Keratinocyte (primary cell): ENCODE data around the gene KCNJ6. TPM values are rescaled to one million over a fixed set of nuclear protein-coding genes. Genes with fewer than 3 reads are reported as not detected.

Experiments
- DNase-seq: peaks from one replicate; pipeline ENCODE4 v3.0.0-alpha.2; 2011; ENCODE audit warnings: low read depth, missing footprints, low spot score
- FAIRE-seq: peaks from 2 replicates; lab custom pipeline; 2011; peaks lifted over from hg19 to GRCh38; lab: Jason Lieb, UNC
- H2AFZ ChIP-seq: 2 replicates; pipeline ENCODE4 v1.6.0; 2012; ENCODE audit warnings: low read length, control low read depth, inconsistent platforms; ENCODE audit not compliant: control insufficient read depth
- H3K27ac ChIP-seq: 2 replicates; pipeline ENCODE4 v1.5.1; 2011; ENCODE audit warnings: low read length; ENCODE audit not compliant: control insufficient read depth, insufficient read depth
- H3K27me3 ChIP-seq: 3 replicates; pipeline ENCODE4 v1.6.0; 2011; ENCODE audit warnings: low read length; ENCODE audit not compliant: control insufficient read depth, insufficient read depth; ENCODE audit errors: extremely low read depth
- H3K36me3 ChIP-seq, 2 experiments: 2 replicates in 1 of 2; 3 replicates in 1 of 2; pipeline ENCODE4 v1.5.1; 2011; ENCODE audit warnings: low read length in 2 of 2, mild to moderate bottlenecking in 1 of 2; ENCODE audit not compliant: control insufficient read depth in 2 of 2, insufficient read depth in 2 of 2; ENCODE audit errors: extremely low read depth in 1 of 2
- H3K4me1 ChIP-seq: 3 replicates; pipeline ENCODE4 v1.5.1; 2011; ENCODE audit warnings: low read length; ENCODE audit not compliant: control insufficient read depth, insufficient read depth; ENCODE audit errors: extremely low read depth
- H3K4me2 ChIP-seq: 3 replicates; pipeline ENCODE4 v1.6.0; 2011; ENCODE audit warnings: low read depth, low read length; ENCODE audit not compliant: control insufficient read depth, insufficient read depth; ENCODE audit errors: extremely low read depth
- H3K4me3 ChIP-seq, 3 experiments: fragments of 200-600 bp in 1 of 3; sonication (generic) in 1 of 3; 2 replicates in 2 of 3; 3 replicates in 1 of 3; pipeline ENCODE4 v1.5.1; 2011 to 2016; ENCODE audit warnings: low read length in 3 of 3, mild to moderate bottlenecking in 3 of 3, control low read depth in 2 of 3, inconsistent platforms in 1 of 3, low read depth in 1 of 3, mixed read lengths in 1 of 3, mixed run types in 1 of 3, moderate library complexity in 1 of 3; ENCODE audit not compliant: control insufficient read depth in 2 of 3, insufficient read depth in 2 of 3; ENCODE audit errors: extremely low read depth in 1 of 3
- H3K79me2 ChIP-seq: 2 replicates; pipeline ENCODE4 v1.6.0; 2012; ENCODE audit warnings: low read length; ENCODE audit not compliant: control insufficient read depth, insufficient read depth
- H3K9ac ChIP-seq: 3 replicates; pipeline ENCODE4 v1.6.0; 2011; ENCODE audit warnings: low read length; ENCODE audit not compliant: control insufficient read depth, insufficient read depth; ENCODE audit errors: extremely low read depth
- H3K9me1 ChIP-seq: 3 replicates; pipeline ENCODE4 v1.6.0; 2011; ENCODE audit warnings: low read length; ENCODE audit not compliant: control insufficient read depth, insufficient read depth; ENCODE audit errors: extremely low read depth
- H3K9me3 ChIP-seq: 2 replicates; pipeline ENCODE4 v1.5.1; 2012; ENCODE audit warnings: low read depth, low read length; ENCODE audit not compliant: control insufficient read depth
- H4K20me1 ChIP-seq: 3 replicates; pipeline ENCODE4 v1.6.0; 2011; ENCODE audit warnings: low read length; ENCODE audit not compliant: control insufficient read depth, insufficient read depth; ENCODE audit errors: extremely low read depth
- CTCF ChIP-seq, 3 experiments: IDR thresholded peaks in 1 of 3; conservative IDR thresholded peaks in 1 of 3; optimal IDR thresholded peaks in 1 of 3; 2 replicates in 2 of 3; 3 replicates in 1 of 3; pipeline versions ENCODE3 to v1.5.1; 2011; ENCODE audit warnings: low read length in 3 of 3, mild to moderate bottlenecking in 3 of 3, moderate library complexity in 2 of 3, control low read depth in 1 of 3, inconsistent platforms in 1 of 3; ENCODE audit not compliant: insufficient read depth in 2 of 3; ENCODE audit errors: extremely low read depth in 1 of 3
- EZH2 ChIP-seq: IDR thresholded peaks from one replicate; pipeline ENCODE4 v1.6.1; 2012; ENCODE audit warnings: inconsistent platforms, mild to moderate bottlenecking, low read length, moderate library complexity
- dilution Hi-C: fragments of 300-500 bp; cut with MboI; formaldehyde crosslinking; loops from one replicate; pipeline ENCODE4 v1.7.0; 2020; ENCODE audit warnings: low sequenced_read_pairs; ENCODE audit not compliant: extremely low pct_ligation_motif_present
- polyA plus RNA-seq, 5 experiments: library from polyadenylated mRNA; depleted of rRNA in 3 of 5; stranded (reverse) in 3 of 5; stranded (forward) in 1 of 5; unstranded in 1 of 5; fragments of >200 nt; gene quantifications; 1 replicate in 1 of 5; 2 replicates in 3 of 5; 3 replicates in 1 of 5; pipeline versions ENCODE4 v1.2.1 to v1.2.3, GENCODE V29; 2011 to 2012; ENCODE audit warnings: missing spikeins in 2 of 5, low read depth in 1 of 5, low replicate concordance in 1 of 5

KCNJ6 gene
- polyA plus RNA-seq, 1 donor (not counting 4 experiments of a cell fraction or from before 2014, with no cell fraction given), result not detected

- H3K4me1 ChIP-seq, result peaks cover 17% of the 10 kb centered on the region
- peak; percentile 46 for FAIRE-seq
- dilution Hi-C loops, result no loop called here
- H3K9me3 ChIP-seq, result no peaks in the 10 kb centered on the region
- DNase-seq, result peak; percentile 44
- peak overlapping the region; percentile 75 for H3K4me2 ChIP-seq
- H3K9ac ChIP-seq, result peak overlapping the region; percentile 76
- H3K79me2 ChIP-seq, result no peaks in the 10 kb centered on the region
- peak overlapping the region; percentile 90 for H2AFZ ChIP-seq
- TF ChIP-seq CTCF (optimal IDR thresholded peaks at IDR 0.05 in 1 of 3, IDR thresholded peaks at IDR 0.05 in 1 of 3, conservative IDR thresholded peaks at IDR 0.05 in 1 of 3; ENCODE audit: extremely low read depth in 1 of 3, insufficient read depth in 2 of 3, low read length in 3 of 3) (peak in 2 of 3 experiments; percentile 15 to 58), EZH2 (no peak)
- H3K36me3 ChIP-seq, result no peaks in the 10 kb centered on the region
- H3K9me1 ChIP-seq, result no peaks in the 10 kb centered on the region
- H4K20me1 ChIP-seq, result no peaks in the 10 kb centered on the region
- H3K27me3 ChIP-seq, result no peaks in the 10 kb centered on the region
- H3K4me3 ChIP-seq, result peak overlapping the region; percentile 61 to 79 (median 72)
- H3K27ac ChIP-seq, result peak overlapping the region; percentile 83
These were observed 352.5 kb downstream of the KCNJ6 start for GRCh38 chr21:37563641-37564340.

- Histone ChIP-seq H3K4me3 (peak overlapping the region; percentile 61 to 79 (median 72)), H3K27me3 (no peaks in the 10 kb centered on the region), H3K9me3 (no peaks in the 10 kb centered on the region), H3K9ac (peak overlapping the region; percentile 76), H3K36me3 (no peaks in the 10 kb centered on the region), H2AFZ (peak overlapping the region; percentile 90), H4K20me1 (no peaks in the 10 kb centered on the region), H3K4me1 (peaks cover 17% of the 10 kb centered on the region), H3K27ac (peak overlapping the region; percentile 83), H3K9me1 (no peaks in the 10 kb centered on the region), H3K4me2 (peak overlapping the region; percentile 75), H3K79me2 (no peaks in the 10 kb centered on the region)
- dilution Hi-C loops, result no loop called here
- no peak for DNase-seq
- no peak for FAIRE-seq
- TF ChIP-seq CTCF (optimal IDR thresholded peaks at IDR 0.05 in 1 of 3, IDR thresholded peaks at IDR 0.05 in 1 of 3, conservative IDR thresholded peaks at IDR 0.05 in 1 of 3; ENCODE audit: extremely low read depth in 1 of 3, insufficient read depth in 2 of 3, low read length in 3 of 3), result no peak
- TF ChIP-seq EZH2, result no peak
These were observed 353.2 kb downstream of the KCNJ6 start for GRCh38 chr21:37562920-37563640.
